Measurements from ENCODE around the gene OSGIN1.

GRCh38 chr16:83939266-83939855 is 13.7 kb upstream of the OSGIN1 start:
- TF ChIP-seq POLR2A (IDR thresholded peaks at IDR 0.05) = no peak
- TF ChIP-seq, protein P1, sequence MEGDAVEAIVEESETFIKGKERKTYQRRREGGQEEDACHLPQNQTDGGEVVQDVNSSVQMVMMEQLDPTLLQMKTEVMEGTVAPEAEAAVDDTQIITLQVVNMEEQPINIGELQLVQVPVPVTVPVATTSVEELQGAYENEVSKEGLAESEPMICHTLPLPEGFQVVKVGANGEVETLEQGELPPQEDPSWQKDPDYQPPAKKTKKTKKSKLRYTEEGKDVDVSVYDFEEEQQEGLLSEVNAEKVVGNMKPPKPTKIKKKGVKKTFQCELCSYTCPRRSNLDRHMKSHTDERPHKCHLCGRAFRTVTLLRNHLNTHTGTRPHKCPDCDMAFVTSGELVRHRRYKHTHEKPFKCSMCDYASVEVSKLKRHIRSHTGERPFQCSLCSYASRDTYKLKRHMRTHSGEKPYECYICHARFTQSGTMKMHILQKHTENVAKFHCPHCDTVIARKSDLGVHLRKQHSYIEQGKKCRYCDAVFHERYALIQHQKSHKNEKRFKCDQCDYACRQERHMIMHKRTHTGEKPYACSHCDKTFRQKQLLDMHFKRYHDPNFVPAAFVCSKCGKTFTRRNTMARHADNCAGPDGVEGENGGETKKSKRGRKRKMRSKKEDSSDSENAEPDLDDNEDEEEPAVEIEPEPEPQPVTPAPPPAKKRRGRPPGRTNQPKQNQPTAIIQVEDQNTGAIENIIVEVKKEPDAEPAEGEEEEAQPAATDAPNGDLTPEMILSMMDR (IDR thresholded peaks at IDR 0.05) = no peak
